Parathyroid adenoma (tissue), 2 donors: ENCODE data around the gene DUSP12.
A peak's percentile ranks its signal among the peaks of the same experiment; 100 is the strongest.

Experiments
- H2AFZ ChIP-seq: fragments of 300-600 bp; sonication (generic); one replicate; pipeline ENCODE4 v1.7.0; 2017; ENCODE audit warnings: antibody characterized with exemption, mild to moderate bottlenecking
- H3K27ac ChIP-seq: fragments of 300-600 bp; sonication (generic); one replicate; pipeline ENCODE4 v1.7.0; 2017
- H3K27me3 ChIP-seq: fragments of 300-600 bp; sonication (generic); one replicate; pipeline ENCODE4 v1.7.0; 2017; ENCODE audit warnings: low read length; ENCODE audit not compliant: control insufficient read depth, insufficient read depth
- H3K36me3 ChIP-seq: fragments of 300-600 bp; sonication (generic); one replicate; pipeline ENCODE4 v1.7.0; 2017; ENCODE audit warnings: low read length; ENCODE audit not compliant: control insufficient read depth, insufficient read depth
- H3K4me1 ChIP-seq: fragments of 300-600 bp; sonication (generic); one replicate; pipeline ENCODE4 v1.7.0; 2017; ENCODE audit warnings: control low read depth
- H3K4me2 ChIP-seq: fragments of 300-600 bp; sonication (generic); one replicate; pipeline ENCODE4 v1.7.0; 2017; ENCODE audit warnings: low read length
- H3K4me3 ChIP-seq: fragments of 300-600 bp; sonication (generic); one replicate; pipeline ENCODE4 v1.7.0; 2017; ENCODE audit warnings: low read depth, low read length
- H3K79me2 ChIP-seq: fragments of 300-600 bp; sonication (generic); one replicate; pipeline ENCODE4 v1.7.0; 2017; ENCODE audit warnings: control low read depth
- H3K9ac ChIP-seq: fragments of 300-600 bp; sonication (generic); one replicate; pipeline ENCODE4 v1.7.0; 2017; ENCODE audit warnings: mild to moderate bottlenecking
- H3K9me3 ChIP-seq: fragments of 300-600 bp; sonication (generic); one replicate; pipeline ENCODE4 v1.7.0; 2017; ENCODE audit warnings: low read length; ENCODE audit not compliant: control insufficient read depth
- TF ChIP-seq, protein P1 (sequence below): fragments of 300-600 bp; sonication (generic); IDR thresholded peaks from one replicate; pipeline ENCODE4 v1.7.0; 2017; ENCODE audit warnings: antibody characterized with exemption, mild to moderate bottlenecking
- donor health status: primary hyperparathyroidism.

Gene DUSP12

DNA sequence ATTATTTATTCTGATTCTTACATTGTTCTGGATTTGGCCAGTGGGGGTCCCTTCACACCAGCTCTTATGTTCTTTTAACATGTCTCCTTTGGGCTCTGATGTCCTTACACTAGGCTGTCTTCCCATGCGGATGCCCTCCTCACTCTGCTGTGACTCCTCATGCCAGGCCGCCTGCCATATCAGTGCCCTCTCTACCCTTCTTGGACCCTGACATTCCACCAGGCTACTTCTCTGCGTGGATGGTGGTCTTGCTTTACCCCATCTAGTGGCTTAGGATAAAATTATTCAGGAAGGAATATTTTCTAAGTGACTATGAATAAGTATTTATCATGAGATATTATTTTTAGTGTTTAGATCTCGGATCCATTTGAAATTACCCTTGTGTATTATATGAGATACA, 37.8 kb downstream of the DUSP12 start:
- H2AFZ ChIP-seq = no peak overlapping the region
- TF ChIP-seq, protein P1, sequence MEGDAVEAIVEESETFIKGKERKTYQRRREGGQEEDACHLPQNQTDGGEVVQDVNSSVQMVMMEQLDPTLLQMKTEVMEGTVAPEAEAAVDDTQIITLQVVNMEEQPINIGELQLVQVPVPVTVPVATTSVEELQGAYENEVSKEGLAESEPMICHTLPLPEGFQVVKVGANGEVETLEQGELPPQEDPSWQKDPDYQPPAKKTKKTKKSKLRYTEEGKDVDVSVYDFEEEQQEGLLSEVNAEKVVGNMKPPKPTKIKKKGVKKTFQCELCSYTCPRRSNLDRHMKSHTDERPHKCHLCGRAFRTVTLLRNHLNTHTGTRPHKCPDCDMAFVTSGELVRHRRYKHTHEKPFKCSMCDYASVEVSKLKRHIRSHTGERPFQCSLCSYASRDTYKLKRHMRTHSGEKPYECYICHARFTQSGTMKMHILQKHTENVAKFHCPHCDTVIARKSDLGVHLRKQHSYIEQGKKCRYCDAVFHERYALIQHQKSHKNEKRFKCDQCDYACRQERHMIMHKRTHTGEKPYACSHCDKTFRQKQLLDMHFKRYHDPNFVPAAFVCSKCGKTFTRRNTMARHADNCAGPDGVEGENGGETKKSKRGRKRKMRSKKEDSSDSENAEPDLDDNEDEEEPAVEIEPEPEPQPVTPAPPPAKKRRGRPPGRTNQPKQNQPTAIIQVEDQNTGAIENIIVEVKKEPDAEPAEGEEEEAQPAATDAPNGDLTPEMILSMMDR = no peak
- H3K9me3 ChIP-seq = no peaks in the 10 kb centered on the region
- no peaks in the 10 kb centered on the region for H3K27me3 ChIP-seq
- no peaks in the 10 kb centered on the region for H3K36me3 ChIP-seq
- H3K4me3 ChIP-seq = no peak overlapping the region
- no peaks in the 10 kb centered on the region for H3K79me2 ChIP-seq
- H3K4me1 ChIP-seq = no peaks in the 10 kb centered on the region
- no peak overlapping the region for H3K4me2 ChIP-seq
- no peak overlapping the region for H3K9ac ChIP-seq
- H3K27ac ChIP-seq = no peak overlapping the region

DNA sequence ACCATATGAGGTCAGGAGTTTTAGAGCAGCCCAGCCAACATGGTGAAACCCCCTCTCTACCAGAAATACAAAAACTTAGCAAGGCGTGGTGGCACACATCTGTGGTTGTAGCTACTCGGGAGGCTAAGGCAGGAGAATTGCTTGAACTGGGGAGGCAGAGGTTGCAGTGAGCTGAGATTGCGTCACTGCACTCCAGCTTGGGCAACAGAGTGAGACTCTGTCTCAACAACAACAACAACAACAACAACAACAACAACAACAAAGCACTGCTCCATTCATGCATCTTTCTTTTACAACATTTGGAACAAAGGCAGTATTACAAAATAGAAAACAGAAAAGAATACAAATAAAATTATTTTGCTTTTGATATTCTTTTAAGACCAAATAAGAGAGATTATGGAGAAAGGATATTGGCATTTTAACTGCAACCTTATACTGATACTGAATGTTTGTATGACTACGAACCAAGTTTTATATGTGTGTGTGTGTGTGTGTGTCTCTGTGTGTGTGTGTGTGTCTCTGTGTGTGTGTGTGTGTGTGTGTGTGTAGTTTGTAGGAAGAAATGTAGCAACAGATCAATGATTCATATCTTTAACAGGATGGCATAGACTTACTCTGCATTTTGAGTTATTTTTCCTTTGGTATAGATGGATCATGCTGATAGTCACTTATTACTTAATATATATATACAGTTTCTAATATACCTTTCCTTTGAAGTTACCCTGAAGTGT, 41.2 kb downstream of the DUSP12 start:
- Histone ChIP-seq H3K79me2 (no peaks in the 10 kb centered on the region), H3K27me3 (no peaks in the 10 kb centered on the region), H3K4me2 (no peak overlapping the region), H3K36me3 (no peaks in the 10 kb centered on the region), H3K4me1 (no peaks in the 10 kb centered on the region), H3K9me3 (no peaks in the 10 kb centered on the region), H3K4me3 (no peak overlapping the region), H3K27ac (no peak overlapping the region), H3K9ac (no peak overlapping the region), H2AFZ (no peak overlapping the region)
- TF ChIP-seq, protein P1 = no peak

DNA sequence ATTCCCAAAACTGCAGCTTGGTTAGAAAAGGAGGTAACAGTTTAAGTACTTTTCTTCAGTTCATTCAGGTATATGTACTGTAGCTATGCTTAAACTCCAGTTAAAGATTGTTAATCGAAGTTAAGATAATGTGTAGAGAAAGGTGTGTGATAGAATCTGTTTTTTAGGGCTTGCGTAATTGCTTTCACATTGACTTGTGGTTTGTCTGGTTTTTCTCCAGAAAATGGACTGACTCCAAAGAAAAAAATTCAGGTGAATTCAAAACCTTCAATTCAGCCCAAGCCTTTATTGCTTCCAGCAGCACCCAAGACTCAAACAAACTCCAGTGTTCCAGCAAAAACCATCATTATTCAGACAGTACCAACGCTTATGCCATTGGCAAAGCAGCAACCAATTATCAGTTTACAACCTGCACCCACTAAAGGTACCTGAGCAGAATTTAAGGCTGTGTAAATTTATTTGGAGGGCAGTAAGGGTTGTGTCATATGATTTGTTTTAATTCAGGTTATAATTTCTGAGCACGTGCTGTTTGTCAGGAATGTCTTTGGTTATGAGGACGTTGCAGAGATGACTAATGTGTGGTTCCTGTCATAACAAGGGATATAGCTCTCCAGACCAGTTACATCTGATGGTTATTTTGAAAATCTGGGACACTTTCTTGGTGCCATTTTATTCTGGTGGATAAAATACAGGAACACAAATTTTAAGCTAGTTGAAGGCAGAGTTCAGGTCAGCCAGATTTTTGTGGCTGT, 42.5 kb downstream of the DUSP12 start:
- no peak overlapping the region for H2AFZ ChIP-seq
- no peak overlapping the region for H3K4me2 ChIP-seq
- no peaks in the 10 kb centered on the region for H3K4me1 ChIP-seq
- no peaks in the 10 kb centered on the region for H3K79me2 ChIP-seq
- H3K36me3 ChIP-seq = no peaks in the 10 kb centered on the region
- TF ChIP-seq, protein P1 = no peak
- no peak overlapping the region for H3K27ac ChIP-seq
- no peak overlapping the region for H3K4me3 ChIP-seq
- H3K9me3 ChIP-seq = no peaks in the 10 kb centered on the region
- H3K9ac ChIP-seq = no peak overlapping the region
- no peaks in the 10 kb centered on the region for H3K27me3 ChIP-seq

DNA sequence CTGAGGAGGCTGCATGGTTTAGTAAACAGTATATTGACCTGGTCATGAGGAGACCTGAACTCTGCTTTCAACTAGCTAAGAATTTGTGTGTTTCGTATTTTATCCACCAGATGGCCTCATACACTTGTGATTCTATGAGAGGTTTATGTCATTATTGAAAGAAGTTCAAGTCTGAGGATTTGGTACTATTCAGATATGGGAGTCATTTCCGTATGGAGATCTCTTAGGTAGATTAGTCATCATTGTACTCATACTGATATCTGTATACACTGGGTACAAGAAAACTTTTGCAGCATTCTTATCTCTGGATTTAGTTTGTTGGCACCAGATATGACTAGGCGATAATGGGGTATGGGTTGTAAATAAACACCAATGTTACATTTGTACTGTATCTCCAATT, 43.2 kb downstream of the DUSP12 start:
- H3K27me3 ChIP-seq = no peaks in the 10 kb centered on the region

More for the DNA sequence above, 43.2 kb downstream of the DUSP12 start:
- TF ChIP-seq, protein P1 = peak; percentile 37
- H3K36me3 ChIP-seq = no peaks in the 10 kb centered on the region
- H3K9me3 ChIP-seq = no peaks in the 10 kb centered on the region
- no peaks in the 10 kb centered on the region for H3K4me1 ChIP-seq
- no peak overlapping the region for H3K4me3 ChIP-seq
- no peak overlapping the region for H2AFZ ChIP-seq
- H3K4me2 ChIP-seq = no peak overlapping the region
- H3K27ac ChIP-seq = no peak overlapping the region
- no peak overlapping the region for H3K9ac ChIP-seq
- no peaks in the 10 kb centered on the region for H3K79me2 ChIP-seq
